Sigmoid colon (tissue), 7 donors: Measurements from ENCODE around the gene ACSF2. TPM values are rescaled to one million over a fixed set of nuclear protein-coding genes. Genes with fewer than 3 reads are reported as not detected.

ENCODE experiments used
- DNase-seq: peaks from one replicate; pipeline ENCODE4 v3.0.0-alpha.2; 2019
- H3K27ac ChIP-seq, 4 donors: fragments of 200-600 bp; sonication (generic); one replicate each; pipeline ENCODE4 v1.5.1; 2016 to 2019; ENCODE audit warnings: mild to moderate bottlenecking in 1 of 4
- H3K27me3 ChIP-seq, 3 donors: fragments of 200-600 bp; sonication (generic); one replicate each; pipeline ENCODE4 v1.5.1; 2019; ENCODE audit warnings: mild to moderate bottlenecking in 1 of 3
- H3K36me3 ChIP-seq, 4 donors: fragments of 200-600 bp; sonication (generic); one replicate each; pipeline ENCODE4 v1.5.1; 2016 to 2019
- H3K4me1 ChIP-seq, 4 donors: fragments of 200-600 bp; sonication (generic); one replicate each; pipeline ENCODE4 v1.5.1; 2017 to 2019
- H3K4me3 ChIP-seq, 4 donors: fragments of 200-600 bp; sonication (generic); one replicate each; pipeline ENCODE4 v1.5.1; 2017 to 2019; ENCODE audit warnings: mild to moderate bottlenecking in 2 of 4, moderate library complexity in 1 of 4
- H3K9me3 ChIP-seq, 4 donors: fragments of 200-600 bp in 3 of 4; sonication (generic) in 3 of 4; one replicate each; pipeline versions ENCODE4 v1.5.1 to v1.6.1; 2013 to 2019
- CTCF ChIP-seq, 4 experiments: fragments of 450-650 bp in 3 of 4; fragments of 200-600 bp in 1 of 4; IDR thresholded peaks; one replicate each; pipeline ENCODE4 v1.5.1; 2016 to 2019; ENCODE audit warnings: antibody characterized with exemption in 4 of 4, mild to moderate bottlenecking in 3 of 4, moderate library complexity in 2 of 4
- EP300 ChIP-seq, 4 donors: sonication (generic); formaldehyde crosslinking; IDR thresholded peaks; one replicate each; pipeline ENCODE4 v1.6.1; 2017; ENCODE audit warnings: antibody characterized with exemption in 4 of 4
- POLR2A ChIP-seq, 2 donors: fragments of 450-650 bp; IDR thresholded peaks; one replicate each; pipeline ENCODE4 v1.6.1; 2016; ENCODE audit warnings: antibody characterized with exemption in 2 of 2, mild to moderate bottlenecking in 2 of 2, moderate library complexity in 2 of 2
- POLR2AphosphoS5 ChIP-seq, 4 donors: sonication (generic); formaldehyde crosslinking; IDR thresholded peaks; one replicate each; pipeline ENCODE4 v1.6.1; 2017; ENCODE audit warnings: antibody characterized with exemption in 4 of 4
- WGBS, 2 donors: extraction: QIAGEN DNeasy Blood & Tissue Kit; methylation state at CpG; one replicate each; pipeline ENCODE4 v1.1.7; 2013; 5-methylcytosine and 5-hydroxymethylcytosine counted together
- intact Hi-C: fragments of 100-400 bp; cut with DNase I; formaldehyde crosslinking; loops from one replicate; pipeline ENCODE4 v1.15.1; 2023
- polyA plus RNA-seq, 3 donors: library from polyadenylated mRNA; stranded (reverse); fragments of 200-250 nt; gene quantifications; one replicate each; pipeline ENCODE4 v1.2.3, GENCODE V29; 2013
- total RNA-seq, 4 donors: library from RNA; depleted of rRNA; stranded (reverse); fragments of >200 nt; gene quantifications; one replicate each; pipeline ENCODE4 v1.1.0, GENCODE V29; 2016
- donor health status: healthy with polysubstance abuse.
- donor health status: Bipolar disorder and iron deficiency.
- donor health status: healthy.

Gene ACSF2
- total and polyA plus RNA-seq, 7 donors, result 8.2 to 61.7 (median 28.5) TPM

DNA sequence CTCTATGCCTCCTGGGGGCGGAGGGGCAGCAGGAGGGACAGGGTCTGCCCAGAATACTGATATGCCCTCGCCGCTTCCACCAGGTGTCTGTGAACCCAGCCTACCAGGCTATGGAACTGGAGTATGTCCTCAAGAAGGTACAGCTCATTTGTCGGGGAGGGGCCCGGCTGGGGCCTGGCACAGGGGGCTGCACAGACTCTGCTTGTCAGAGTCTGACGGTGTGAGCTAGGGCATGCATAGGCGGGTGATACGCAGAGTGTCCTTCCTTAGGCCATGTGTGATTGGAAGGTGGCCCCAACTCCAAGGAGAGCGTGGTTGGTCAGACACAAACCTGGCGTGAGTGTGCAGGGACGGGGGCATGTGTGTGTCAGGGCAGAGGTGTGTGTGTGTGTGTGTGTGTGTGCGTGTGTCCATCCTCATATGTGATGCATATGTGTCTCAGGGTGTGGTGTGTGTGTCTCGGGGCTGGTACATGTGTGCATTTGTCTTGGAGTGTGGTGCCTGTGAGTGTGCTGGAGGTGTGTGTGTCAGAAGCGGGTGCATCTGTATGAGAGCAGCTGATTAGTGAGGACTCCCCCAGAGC is 35.6 kb downstream of the ACSF2 start:
- TF ChIP-seq EP300 (IDR thresholded peaks at IDR 0.05), result no peak
- TF ChIP-seq POLR2A (IDR thresholded peaks at IDR 0.05), result no peak
- TF ChIP-seq CTCF (IDR thresholded peaks at IDR 0.05), result no peak
- no peak for TF ChIP-seq POLR2AphosphoS5 (IDR thresholded peaks at IDR 0.05)
- H3K9me3 ChIP-seq, result no peaks in the 10 kb centered on the region
- H3K27ac ChIP-seq, result no peak overlapping the region
- H3K4me3 ChIP-seq, result no peak overlapping the region
- H3K36me3 ChIP-seq, result no peaks in the 10 kb centered on the region
- no peaks in the 10 kb centered on the region for H3K4me1 ChIP-seq
- DNase-seq, result no peak
- no peaks in the 10 kb centered on the region for H3K27me3 ChIP-seq
- 94 to 95% methylated on average over 14 of the region's 14 CpGs for WGBS, 2 donors
- intact Hi-C loops, result no loop called here

- DNase-seq, result peak; percentile 59
- Histone ChIP-seq H3K4me1 (no peaks in the 10 kb centered on the region), H3K27me3 (peaks cover 0 to 6% (median 2%) of the 10 kb centered on the region in 3 donors), H3K9me3 (no peaks in the 10 kb centered on the region), H3K4me3 (no peak overlapping the region), H3K27ac (no peak overlapping the region), H3K36me3 (no peaks in the 10 kb centered on the region)
- intact Hi-C loops, result no loop called here
- TF ChIP-seq CTCF (IDR thresholded peaks at IDR 0.05), result no peak
- no peak for TF ChIP-seq POLR2A (IDR thresholded peaks at IDR 0.05)
- TF ChIP-seq POLR2AphosphoS5 (IDR thresholded peaks at IDR 0.05), result no peak
- TF ChIP-seq EP300 (IDR thresholded peaks at IDR 0.05), result no peak
- WGBS, 2 donors, result 84 to 89% methylated on average over 9 of the region's 9 CpGs
These were observed 36.4 kb downstream of the ACSF2 start for GRCh38 chr17:50462446-50462845.

DNA sequence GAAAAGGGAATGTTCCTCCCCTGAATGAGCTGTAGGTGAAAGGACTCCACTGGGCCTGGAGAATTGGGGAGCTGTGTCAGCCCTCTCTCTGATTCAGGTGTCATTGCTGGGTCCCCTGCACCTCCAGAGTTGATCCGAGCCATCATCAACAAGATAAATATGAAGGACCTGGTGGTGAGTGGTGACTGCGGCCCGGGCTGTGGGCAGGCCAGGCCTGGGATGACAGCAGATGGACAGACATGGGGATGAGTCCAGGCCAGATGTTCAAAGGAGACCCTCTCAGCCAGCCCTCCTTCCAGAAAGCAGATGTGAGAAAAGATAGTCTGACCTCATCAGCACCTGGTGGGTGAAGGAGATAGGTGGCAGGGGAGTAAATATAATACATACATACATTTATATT is 38.1 kb downstream of the ACSF2 start:
- TF ChIP-seq EP300 (IDR thresholded peaks at IDR 0.05) (no peak), POLR2AphosphoS5 (IDR thresholded peaks at IDR 0.05) (no peak), CTCF (IDR thresholded peaks at IDR 0.05) (no peak)
- no peak for DNase-seq
- H3K27me3 ChIP-seq, result peaks cover 9 to 23% (median 19%) of the 10 kb centered on the region in 3 donors
- H3K4me3 ChIP-seq, result no peak overlapping the region
- WGBS, 2 donors, result 84 to 96% methylated on average over 3 of the region's 3 CpGs
- H3K9me3 ChIP-seq, result no peaks in the 10 kb centered on the region
- peaks cover 0 to 12% (median 10%) of the 10 kb centered on the region in 4 donors for H3K4me1 ChIP-seq
- no peak overlapping the region for H3K27ac ChIP-seq
- intact Hi-C loops, result no loop called here
- no peaks in the 10 kb centered on the region for H3K36me3 ChIP-seq

DNA sequence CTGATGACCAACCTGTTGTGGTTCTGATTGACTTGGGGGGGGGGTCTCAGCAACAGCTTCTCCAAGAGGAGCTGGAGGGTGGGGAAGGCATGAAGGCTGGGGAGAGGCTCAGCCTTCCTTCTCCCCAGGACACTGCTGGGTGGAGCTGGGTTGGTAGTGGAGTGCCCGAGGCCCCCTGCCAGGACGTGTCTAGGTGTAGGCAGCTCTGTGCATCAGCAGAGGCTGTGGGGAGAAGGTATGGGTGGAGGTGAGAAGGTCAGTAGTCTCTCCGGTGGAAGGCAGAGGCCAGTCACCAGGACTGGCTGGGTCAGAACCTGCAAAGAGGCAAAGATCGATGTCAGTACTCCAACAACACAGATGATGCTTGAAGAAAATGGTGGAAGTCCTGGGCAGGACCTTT is 38.7 kb downstream of the ACSF2 start:
- TF ChIP-seq POLR2A (IDR thresholded peaks at IDR 0.05) (no peak), EP300 (IDR thresholded peaks at IDR 0.05) (no peak), CTCF (IDR thresholded peaks at IDR 0.05) (no peak), POLR2AphosphoS5 (IDR thresholded peaks at IDR 0.05) (no peak)
- Histone ChIP-seq H3K4me3 (no peak overlapping the region), H3K27ac (no peak overlapping the region), H3K36me3 (no peaks in the 10 kb centered on the region), H3K27me3 (peaks cover 15 to 29% (median 25%) of the 10 kb centered on the region in 3 donors), H3K9me3 (no peaks in the 10 kb centered on the region), H3K4me1 (peaks cover 0 to 18% (median 14%) of the 10 kb centered on the region in 4 donors)
- WGBS, 2 donors, result 68 to 93% methylated on average over 4 of the region's 4 CpGs
- no peak for DNase-seq
- intact Hi-C loops, result no loop called here

- Histone ChIP-seq H3K27me3 (peaks cover 16 to 33% (median 25%) of the 10 kb centered on the region in 3 donors), H3K36me3 (no peaks in the 10 kb centered on the region), H3K27ac (no peak overlapping the region), H3K4me3 (no peak overlapping the region), H3K4me1 (peaks cover 0 to 18% (median 14%) of the 10 kb centered on the region in 4 donors), H3K9me3 (no peaks in the 10 kb centered on the region)
- intact Hi-C loops, result no loop called here
- TF ChIP-seq CTCF (IDR thresholded peaks at IDR 0.05) (no peak), POLR2AphosphoS5 (IDR thresholded peaks at IDR 0.05) (no peak), EP300 (IDR thresholded peaks at IDR 0.05) (no peak), POLR2A (IDR thresholded peaks at IDR 0.05) (no peak)
- no peak for DNase-seq
- WGBS, 2 donors, result 50 to 85% methylated on average over 6 of the region's 6 CpGs
These were observed 39.2 kb downstream of the ACSF2 start for GRCh38 chr17:50465171-50465570.
